Epithelial cell of prostate (primary cell): Measurements from ENCODE around the gene SH3GL2.

Experiments used
- DNase-seq: peaks from one replicate; pipeline ENCODE4 v3.0.0-alpha.2; 2011; ENCODE audit warnings: low read depth, low spot score
- H3K27ac ChIP-seq: fragments of 450-650 bp; 2 replicates; pipeline ENCODE4 v1.5.1; 2017; ENCODE audit warnings: mild to moderate bottlenecking

The SH3GL2 gene

GRCh38 chr9:17799369-17799768, 220.5 kb downstream of the SH3GL2 start:
- DNase-seq = peak; percentile 10
- no peak overlapping the region for H3K27ac ChIP-seq

- DNase-seq = no peak
- H3K27ac ChIP-seq = no peak overlapping the region
These were observed 221.6 kb downstream of the SH3GL2 start for GRCh38 chr9:17800418-17800817.

- DNase-seq = no peak
- no peak overlapping the region for H3K27ac ChIP-seq
These were observed 223.5 kb downstream of the SH3GL2 start for GRCh38 chr9:17802249-17802857.

DNA sequence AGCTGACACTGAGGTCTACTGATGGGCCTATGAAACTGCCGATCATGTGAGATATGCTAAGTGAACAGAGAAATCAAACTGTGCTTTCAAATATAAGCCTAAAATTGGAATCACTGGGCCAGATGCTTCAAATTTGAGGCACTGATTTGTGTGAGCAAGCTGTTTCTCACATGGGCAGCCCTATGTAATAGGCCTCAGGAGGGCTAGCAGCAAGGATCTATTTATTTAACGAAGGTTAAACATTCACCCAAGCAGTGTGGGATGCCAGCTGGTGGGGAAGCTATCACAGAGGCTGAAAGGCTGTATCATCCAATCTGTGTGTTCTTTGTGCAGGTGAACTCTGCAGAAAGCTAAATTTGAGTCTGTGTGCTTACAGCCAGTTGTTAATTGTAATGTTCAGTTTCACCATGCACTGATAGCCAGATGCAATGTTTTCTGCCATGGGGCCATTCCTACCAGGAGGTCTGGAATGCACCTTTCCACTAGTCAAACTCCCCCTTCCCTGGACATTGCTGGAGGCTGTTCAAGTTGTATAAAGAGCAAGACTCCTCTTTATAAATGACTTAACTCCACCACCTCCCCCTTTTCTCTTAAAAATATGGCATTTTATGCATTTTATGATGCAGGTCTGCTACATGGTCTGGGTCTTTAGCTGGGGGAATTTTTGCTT, 228.9 kb downstream of the SH3GL2 start:
- DNase-seq = no peak
- no peak overlapping the region for H3K27ac ChIP-seq

DNA sequence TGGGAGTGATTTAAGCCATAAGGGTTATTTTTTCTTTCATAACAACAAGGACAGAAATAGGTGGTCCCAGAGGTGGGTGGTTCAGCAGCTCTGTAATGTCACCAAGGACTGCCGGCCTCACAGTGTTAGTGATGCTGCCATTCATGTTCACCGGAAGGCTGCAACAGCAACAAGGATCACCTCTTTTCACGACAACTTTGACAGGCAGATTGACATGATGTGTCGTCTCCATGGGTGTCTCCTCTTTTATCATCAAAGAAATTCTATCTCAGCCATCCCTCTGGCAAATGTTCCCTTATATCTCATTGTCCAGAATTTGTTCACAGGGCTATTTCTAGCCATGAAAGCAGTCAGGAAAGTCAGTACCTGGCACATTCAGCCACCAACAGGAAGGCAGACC, 231.5 kb downstream of the SH3GL2 start:
- no peak overlapping the region for H3K27ac ChIP-seq
- DNase-seq = no peak

DNA sequence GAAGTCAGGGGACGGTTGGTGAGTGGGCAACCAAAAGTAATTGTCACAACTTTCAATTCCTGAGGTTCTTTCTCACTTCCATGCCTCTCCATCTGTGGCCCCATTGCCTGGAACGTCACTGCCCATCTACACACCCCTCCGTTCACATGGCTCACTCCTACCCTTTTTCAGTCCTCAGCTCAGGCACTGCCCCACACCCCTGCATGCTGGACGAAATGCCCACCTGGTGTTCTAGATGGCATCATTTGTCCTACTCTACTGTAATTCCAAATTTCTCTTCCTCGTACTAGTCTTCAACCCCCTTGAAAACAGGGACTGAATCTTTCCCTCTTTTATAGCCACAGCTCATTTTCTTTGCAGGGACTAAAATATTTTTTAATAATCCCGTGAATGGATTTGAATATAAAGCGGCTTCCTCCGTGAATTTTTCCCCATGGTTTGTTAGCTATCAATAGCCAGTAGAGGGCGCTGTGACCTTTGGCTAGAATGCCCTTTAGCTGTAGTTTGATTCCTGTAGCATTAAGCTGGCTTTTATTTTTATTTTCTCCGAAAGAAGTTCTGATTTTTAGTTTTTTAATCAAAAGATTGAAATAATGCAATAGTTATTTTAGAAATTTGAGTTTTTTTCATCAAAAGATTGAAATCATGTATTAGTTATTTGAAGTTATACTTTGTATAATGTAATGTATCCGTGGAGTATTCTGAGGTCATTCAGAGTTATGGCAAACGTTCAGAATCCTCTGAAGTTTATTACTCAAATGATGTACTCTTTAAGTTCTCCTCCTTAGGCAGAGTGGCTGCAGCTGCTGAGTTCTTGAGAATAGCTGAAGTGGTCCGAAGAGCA, 232.1 kb downstream of the SH3GL2 start:
- DNase-seq = no peak
- H3K27ac ChIP-seq = no peak overlapping the region

DNA sequence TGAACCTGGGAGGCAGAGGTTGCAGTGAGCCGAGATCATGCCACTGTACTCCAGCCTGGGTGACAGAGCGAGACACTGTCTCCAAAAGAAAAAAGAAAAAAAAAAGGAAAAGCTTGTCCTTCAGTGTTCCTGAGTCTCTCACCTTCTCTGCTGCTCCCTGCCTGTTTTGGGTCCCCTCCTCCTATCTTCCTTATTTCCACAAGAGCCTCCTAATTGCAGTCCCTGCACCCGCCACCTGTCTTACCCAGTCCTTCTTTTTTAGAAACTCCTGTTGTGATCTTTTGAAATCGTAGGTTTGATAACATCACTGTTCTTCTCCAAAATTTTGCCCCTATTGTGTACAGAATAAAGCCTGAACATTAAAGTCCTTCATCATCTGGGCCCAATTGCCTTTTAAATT, 234.9 kb downstream of the SH3GL2 start:
- no peak overlapping the region for H3K27ac ChIP-seq
- no peak for DNase-seq

DNA sequence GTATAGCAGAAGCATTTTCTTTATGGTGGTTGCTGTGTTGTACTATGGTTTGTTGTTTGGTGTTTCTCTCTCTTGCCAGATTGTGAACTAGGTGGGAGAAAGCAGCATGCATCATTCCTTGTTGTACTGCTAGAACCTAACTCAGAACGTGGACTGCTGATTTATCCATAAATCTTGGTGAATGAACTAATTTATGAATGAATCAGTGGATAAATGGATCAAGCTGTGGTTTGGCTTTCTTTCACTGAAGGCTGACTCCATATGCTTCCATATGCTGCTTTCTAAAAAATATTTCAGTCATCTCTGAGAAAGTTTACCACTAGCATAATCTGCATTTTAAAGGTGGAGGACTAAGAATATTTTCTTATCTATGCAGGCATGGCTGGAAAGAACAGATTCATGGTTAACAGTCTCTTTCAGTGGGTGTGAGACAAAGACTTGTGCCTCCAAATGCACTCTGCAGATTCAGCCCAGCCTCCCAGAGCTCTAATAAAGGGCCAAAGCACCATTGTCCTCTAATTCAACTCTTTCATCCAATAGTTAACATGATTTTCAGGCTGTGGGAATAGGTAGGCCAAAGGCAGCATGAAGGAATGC, 237.7 kb downstream of the SH3GL2 start:
- no peak for DNase-seq
- H3K27ac ChIP-seq = no peak overlapping the region

- no peak overlapping the region for H3K27ac ChIP-seq
- DNase-seq = no peak
These were observed 245.3 kb downstream of the SH3GL2 start for GRCh38 chr9:17824191-17824590.

DNA sequence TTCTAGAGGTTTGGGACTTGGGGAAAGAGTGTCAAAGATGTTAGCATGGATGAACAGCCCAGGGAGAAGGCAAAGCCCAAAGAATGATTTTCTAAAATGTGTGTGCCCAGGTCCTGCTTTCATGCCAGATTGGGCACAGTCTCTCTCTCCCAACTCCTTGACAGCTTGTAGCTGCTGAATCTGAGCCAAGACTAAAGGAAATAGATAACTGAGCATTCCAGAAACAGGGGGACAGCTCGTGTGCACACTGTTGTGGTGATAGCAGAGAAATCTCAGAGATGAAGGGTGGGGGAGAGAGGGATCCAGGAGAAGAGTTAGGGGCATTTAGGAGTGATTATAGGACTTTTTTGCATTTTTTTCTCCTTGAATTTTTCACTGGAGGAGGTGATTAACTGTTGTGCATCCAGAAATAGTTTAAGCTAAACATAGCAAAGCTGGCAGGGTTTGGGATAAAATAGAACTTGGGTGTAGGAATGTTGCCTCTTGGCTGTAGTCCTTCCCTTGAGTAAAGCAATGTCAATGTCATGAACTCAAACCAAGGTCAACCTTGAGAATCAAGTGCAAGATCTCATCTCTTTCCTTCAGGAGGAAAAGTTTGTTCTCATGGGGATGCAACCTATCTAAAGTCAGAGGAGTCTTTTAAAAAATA, 245.9 kb downstream of the SH3GL2 start:
- DNase-seq = no peak
- H3K27ac ChIP-seq = no peak overlapping the region

DNA sequence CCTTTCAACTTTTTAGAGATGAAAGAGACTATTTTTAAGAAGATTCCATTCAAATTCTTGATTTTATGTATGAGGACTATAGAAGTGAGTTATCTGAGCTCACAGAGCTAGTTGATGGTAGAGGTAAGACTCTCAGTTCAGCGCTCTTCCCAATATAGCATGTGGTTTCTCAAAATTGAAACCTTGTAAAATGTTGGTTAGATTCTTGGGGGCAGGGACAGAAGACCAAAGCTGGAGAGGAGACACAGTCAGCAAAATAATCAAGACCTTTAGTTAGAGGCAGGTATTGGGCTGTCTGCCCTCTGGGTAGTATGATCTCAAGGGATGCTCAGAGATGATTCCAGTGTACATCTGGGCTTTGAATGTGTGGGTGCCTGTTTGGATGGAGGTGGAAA, 246.4 kb downstream of the SH3GL2 start:
- no peak for DNase-seq
- H3K27ac ChIP-seq = no peak overlapping the region

DNA sequence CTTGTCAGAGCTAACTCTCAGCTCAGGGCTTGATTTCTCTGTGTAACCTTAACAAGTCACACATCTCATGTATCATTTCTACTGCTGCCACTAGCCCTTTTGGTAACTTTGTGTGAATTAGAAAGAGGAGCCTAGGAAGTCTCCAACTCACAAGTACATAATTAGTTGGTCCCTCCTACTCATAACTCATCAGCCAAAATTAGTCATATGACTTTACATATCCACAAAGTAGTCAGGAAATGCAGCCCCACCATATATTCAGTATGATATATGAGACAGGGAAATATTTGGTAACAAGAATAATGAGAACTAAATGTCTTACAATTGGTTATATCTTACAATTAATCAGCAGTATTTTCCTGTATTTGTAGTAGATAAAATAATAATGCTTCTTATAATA, 250.2 kb downstream of the SH3GL2 start:
- H3K27ac ChIP-seq = no peak overlapping the region
- no peak for DNase-seq

- DNase-seq = no peak
- H3K27ac ChIP-seq = no peak overlapping the region
These were observed 251.0 kb downstream of the SH3GL2 start for GRCh38 chr9:17829812-17830385.

DNA sequence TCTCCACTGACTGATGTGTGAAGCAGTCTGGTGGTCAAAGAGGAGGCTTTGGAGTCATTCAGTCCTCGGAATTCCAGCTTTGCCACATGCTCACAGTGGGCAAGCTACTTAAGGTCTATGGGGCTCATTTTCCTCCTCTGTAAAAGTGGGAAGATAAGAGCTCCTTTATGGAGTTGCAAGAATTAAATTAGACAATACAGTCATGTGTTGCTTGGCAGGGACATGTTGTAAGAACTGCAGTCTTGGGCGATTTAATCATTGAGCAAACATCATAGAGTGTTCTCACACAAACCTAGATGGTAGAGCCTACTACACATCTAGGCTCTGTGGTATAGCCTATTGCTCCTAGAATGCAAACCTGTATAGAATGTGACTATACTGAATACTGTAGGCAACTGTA, 253.9 kb downstream of the SH3GL2 start:
- DNase-seq = peak; percentile 2

GRCh38 chr9:17833846-17834245, 255.0 kb downstream of the SH3GL2 start:
- H3K27ac ChIP-seq = no peak overlapping the region
- no peak for DNase-seq

More for the DNA sequence above, 253.9 kb downstream of the SH3GL2 start:
- no peak overlapping the region for H3K27ac ChIP-seq

DNA sequence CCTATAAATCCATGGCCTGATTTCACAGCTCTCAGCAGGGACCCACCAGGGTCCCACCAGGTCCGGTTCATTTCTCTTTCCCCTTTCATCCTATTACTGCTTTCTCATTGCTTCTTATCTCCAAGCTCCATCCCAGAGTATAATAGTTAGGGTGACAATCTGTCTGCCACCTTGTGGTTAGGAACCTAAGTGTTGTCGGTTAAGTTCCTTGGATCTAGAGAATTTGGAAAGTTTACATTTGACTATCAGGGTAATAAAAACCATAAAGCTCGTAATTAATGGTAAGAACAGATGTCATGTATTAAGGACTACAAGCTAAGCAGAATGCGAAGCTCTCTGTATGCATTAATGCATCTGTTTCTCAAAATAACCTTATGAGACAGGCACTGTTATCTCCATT, 259.1 kb downstream of the SH3GL2 start:
- DNase-seq = no peak
- H3K27ac ChIP-seq = no peak overlapping the region

GRCh38 chr9:17839776-17840175, 260.9 kb downstream of the SH3GL2 start:
- DNase-seq = no peak
- H3K27ac ChIP-seq = no peak overlapping the region

DNA sequence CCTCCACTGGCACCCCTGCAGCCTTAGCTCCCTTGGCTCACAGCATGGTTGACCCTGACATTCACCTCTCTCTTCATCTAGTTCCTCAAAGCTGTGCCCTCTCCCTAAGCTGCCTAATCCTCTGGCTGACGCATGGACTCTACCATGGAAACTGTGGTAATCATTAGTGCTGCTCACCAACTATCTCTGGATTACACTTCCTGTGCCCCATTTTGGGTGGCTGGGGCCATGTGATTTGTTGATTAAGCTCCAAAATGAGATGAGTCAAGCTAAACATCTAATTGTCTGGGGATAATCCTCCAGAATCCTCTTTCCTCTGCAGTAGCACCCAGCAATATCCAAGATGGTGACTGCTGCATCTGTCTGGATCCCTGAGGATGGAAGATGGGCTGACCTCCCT, 264.4 kb downstream of the SH3GL2 start:
- no peak for DNase-seq
- no peak overlapping the region for H3K27ac ChIP-seq
